ENCODE results near the gene HMGB4.
A peak's percentile ranks its signal among the peaks of the same experiment; 100 is the strongest.

DNA sequence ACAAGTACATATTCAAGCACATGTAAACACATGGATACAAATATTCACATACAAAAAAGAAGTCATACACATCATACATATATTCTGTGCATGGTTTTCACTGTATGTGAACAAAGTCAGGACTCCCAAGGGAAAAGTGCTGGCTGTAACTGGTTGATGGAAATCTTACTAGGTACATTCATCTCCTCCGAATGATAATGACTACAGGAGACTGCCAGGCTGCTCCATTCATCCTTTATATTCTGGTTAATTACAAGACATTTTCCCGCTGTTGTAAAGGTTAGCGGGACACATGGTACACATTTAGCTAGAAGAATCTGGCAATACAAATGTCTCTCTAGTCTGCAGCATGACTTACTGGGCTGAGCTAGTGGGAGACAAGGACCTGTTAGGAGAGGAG is 26.2 kb upstream of the HMGB4 start:
- peak; percentile 29 for TF ChIP-seq EP300 (conservative IDR thresholded peaks at IDR 0.05; ENCODE audit: poor library complexity, severe bottlenecking)
- TF ChIP-seq, protein P1, sequence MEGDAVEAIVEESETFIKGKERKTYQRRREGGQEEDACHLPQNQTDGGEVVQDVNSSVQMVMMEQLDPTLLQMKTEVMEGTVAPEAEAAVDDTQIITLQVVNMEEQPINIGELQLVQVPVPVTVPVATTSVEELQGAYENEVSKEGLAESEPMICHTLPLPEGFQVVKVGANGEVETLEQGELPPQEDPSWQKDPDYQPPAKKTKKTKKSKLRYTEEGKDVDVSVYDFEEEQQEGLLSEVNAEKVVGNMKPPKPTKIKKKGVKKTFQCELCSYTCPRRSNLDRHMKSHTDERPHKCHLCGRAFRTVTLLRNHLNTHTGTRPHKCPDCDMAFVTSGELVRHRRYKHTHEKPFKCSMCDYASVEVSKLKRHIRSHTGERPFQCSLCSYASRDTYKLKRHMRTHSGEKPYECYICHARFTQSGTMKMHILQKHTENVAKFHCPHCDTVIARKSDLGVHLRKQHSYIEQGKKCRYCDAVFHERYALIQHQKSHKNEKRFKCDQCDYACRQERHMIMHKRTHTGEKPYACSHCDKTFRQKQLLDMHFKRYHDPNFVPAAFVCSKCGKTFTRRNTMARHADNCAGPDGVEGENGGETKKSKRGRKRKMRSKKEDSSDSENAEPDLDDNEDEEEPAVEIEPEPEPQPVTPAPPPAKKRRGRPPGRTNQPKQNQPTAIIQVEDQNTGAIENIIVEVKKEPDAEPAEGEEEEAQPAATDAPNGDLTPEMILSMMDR (IDR thresholded peaks at IDR 0.05; ENCODE audit: poor library complexity, severe bottlenecking): no peak
- TF ChIP-seq, protein P2, sequence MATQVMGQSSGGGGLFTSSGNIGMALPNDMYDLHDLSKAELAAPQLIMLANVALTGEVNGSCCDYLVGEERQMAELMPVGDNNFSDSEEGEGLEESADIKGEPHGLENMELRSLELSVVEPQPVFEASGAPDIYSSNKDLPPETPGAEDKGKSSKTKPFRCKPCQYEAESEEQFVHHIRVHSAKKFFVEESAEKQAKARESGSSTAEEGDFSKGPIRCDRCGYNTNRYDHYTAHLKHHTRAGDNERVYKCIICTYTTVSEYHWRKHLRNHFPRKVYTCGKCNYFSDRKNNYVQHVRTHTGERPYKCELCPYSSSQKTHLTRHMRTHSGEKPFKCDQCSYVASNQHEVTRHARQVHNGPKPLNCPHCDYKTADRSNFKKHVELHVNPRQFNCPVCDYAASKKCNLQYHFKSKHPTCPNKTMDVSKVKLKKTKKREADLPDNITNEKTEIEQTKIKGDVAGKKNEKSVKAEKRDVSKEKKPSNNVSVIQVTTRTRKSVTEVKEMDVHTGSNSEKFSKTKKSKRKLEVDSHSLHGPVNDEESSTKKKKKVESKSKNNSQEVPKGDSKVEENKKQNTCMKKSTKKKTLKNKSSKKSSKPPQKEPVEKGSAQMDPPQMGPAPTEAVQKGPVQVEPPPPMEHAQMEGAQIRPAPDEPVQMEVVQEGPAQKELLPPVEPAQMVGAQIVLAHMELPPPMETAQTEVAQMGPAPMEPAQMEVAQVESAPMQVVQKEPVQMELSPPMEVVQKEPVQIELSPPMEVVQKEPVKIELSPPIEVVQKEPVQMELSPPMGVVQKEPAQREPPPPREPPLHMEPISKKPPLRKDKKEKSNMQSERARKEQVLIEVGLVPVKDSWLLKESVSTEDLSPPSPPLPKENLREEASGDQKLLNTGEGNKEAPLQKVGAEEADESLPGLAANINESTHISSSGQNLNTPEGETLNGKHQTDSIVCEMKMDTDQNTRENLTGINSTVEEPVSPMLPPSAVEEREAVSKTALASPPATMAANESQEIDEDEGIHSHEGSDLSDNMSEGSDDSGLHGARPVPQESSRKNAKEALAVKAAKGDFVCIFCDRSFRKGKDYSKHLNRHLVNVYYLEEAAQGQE (IDR thresholded peaks at IDR 0.05; ENCODE audit: borderline replicate concordance): no peak
- no peak for TF ChIP-seq POLR2AphosphoS5 (IDR thresholded peaks at IDR 0.05)
- no peak for TF ChIP-seq MXI1 (conservative IDR thresholded peaks at IDR 0.05; ENCODE audit: poor library complexity, severe bottlenecking)
- TF ChIP-seq SMC3 (conservative IDR thresholded peaks at IDR 0.05; ENCODE audit: poor library complexity): no peak
- TF ChIP-seq EZH2 (IDR thresholded peaks at IDR 0.05; ENCODE audit: borderline replicate concordance, insufficient read depth, low read length, poor library complexity, severe bottlenecking): no peak

Measured in neural cell (in vitro differentiated cells).